Stimulated activated CD4-positive, alpha-beta T cell treated with anti-CD3 and anti-CD28 coated beads, Interleukin-12 subunit alpha, Interleukin-12 subunit beta, amount 100 ng/mL, for 4 hours (primary cell): ENCODE data around the gene ALDH3B1.

Experiments
- DNase-seq: peaks from one replicate; pipeline ENCODE4 v3.0.0-alpha.2; 2020

The ALDH3B1 gene

DNA sequence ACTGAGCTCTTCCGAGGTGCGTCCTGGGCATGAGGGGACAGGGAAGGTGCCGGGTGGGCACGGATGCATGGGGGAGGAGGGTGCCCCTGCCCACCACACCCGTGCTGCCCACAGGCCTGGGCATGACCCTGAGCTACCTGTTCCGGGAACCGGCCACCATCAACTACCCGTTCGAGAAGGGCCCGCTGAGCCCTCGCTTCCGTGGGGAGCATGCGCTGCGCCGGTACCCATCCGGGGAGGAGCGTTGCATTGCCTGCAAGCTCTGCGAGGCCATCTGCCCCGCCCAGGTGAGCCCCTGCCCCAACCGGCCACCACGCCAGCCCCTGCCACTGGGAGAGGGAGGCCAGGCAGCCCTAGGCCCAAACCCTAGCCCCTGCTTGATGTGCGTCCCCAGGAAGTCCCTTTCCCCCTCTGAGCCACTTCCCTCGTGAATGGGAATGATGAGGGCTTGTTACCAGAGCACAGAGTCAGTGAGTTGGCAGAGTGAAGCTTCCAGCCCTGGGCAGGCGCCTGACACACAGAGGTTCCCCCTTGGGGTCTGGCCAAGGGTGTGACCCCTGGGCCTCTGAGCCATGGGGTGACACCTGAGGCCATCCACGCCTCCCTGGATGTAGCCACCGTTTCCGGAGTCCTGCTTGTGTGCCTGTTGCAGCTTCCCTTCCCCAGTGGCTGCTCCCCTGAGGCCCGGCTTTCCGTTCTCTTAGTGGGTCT is 23.0 kb downstream of the ALDH3B1 start:
- no peak for DNase-seq

DNA sequence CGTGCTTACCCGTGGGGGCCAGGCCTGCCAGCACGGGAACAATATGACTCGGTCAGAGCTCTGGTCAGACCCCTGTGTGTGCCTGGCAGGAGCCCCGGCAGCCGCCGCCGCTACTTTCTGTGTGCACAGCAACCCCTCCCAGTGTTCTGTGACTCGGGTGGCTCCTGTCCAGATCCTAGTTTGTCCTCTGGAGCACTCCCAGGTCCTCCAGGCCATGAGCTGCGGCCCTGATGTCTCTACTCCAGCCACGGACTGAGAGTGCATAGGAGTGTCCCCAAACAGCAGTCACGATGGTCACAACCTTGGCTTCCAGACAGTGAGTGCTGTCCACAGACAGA is 23.6 kb downstream of the ALDH3B1 start:
- DNase-seq: no peak

DNA sequence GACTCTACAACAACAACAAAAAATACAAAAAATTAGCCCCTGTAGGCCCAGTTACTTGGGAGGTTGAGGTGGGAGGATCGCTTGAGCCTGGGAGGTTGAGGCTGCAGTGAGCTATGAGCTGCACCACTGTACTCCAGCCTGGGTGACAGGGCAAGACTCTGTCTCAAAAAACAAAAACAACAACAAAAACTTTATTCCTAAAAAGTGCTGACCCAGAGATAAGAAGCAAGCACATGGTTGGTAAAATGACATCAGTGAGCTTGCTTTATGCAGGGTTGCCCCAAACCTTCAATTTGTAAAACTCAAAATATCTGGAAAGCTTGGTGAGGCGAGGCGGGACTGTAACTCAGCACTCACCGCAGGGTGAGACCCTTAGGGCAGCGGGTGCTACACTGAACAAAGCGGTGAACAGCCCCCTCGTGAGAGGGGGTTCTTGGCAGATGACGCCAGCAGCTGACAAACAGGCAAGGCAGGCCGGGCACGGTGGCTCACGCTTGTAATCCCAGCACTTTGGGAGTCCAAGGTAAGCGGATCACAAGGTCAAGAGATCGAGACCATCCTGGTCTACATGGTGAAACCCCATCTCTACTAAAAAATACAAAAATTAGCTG is 25.2 kb downstream of the ALDH3B1 start:
- no peak for DNase-seq

DNA sequence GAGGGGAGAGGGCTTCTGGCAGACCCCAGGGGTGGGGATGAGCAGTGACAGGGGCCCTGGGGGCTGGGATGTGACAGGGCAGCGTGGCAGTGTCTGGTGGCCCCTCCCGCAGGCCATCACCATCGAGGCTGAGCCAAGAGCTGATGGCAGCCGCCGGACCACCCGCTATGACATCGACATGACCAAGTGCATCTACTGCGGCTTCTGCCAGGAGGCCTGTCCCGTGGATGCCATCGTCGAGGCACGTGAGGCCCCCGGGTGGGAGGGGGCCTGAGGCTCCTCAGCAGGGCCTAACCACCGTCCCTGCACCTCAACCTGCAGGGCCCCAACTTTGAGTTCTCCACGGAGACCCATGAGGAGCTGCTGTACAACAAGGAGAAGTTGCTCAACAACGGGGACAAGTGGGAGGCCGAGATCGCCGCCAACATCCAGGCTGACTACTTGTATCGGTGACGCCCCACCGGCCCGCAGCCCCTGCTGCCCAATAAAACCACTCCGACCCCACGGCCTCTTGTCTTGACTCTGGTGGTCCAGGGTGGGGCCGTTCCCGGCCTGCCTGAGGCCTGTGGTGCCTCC is 26.1 kb downstream of the ALDH3B1 start:
- no peak for DNase-seq

DNA sequence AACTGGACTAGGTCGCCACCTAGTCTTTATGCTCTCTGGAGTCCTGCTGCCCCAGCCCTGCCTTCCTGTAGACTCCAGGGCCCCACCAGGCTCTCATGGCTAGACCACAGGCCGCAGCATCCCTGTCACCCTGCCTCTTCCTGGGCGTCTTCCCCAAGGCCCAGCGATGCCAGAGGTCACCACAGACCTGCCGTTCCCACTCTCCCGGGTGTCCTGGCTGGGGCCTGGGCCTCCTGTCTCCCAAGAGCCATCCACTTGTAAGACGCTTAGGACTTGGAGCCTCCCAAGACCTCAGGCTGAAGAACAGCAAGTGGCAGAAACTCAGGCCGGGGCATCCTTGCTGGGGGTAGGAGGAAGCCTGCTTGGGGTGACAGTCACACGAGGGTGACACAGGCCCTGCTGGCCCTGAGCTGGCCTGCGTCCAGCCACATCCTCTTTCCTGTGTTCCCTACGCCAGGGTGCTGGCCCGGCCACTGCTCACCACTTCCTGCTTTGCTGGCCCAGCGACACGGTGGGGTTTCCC is 26.7 kb downstream of the ALDH3B1 start:
- no peak for DNase-seq

DNA sequence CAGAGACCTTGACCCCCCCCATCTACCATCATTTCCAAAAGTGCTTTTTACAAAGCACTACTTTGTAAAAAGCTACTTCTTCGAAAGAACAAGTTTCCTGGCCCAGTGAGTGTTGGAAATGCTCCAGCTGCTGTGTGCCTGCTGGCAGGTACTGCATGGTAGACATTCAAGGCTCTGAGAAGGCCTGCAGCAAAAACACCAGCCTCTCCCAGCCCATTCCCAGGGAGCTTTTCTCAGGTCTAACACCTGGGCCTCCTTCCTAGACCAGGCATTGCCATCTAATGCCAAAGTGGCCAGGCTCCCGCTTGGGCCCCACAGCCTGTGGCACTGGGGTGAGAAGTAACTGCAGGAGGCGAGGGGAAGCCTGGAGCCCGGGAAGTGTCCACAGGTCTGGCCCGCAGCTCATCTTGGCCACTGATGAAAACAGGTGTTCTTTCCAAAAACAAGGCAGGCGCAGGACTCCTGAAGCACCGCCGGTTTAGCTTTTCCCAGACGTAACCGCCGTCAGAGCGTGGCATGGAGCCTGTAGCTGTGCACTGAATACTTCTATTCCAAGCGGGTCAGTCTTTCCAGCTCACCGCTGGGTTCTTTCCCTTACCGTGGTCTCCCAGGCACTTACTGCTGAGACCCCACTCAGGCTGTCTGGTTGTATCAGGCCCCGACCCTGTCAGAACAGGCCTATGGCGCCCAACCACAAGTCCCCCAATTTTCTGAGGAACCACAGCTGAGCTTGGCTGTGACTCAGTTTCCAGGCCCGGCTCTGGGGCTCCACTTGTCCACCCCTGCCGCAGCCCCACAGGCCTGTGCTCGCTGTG is 27.5 kb downstream of the ALDH3B1 start:
- DNase-seq: no peak

DNA sequence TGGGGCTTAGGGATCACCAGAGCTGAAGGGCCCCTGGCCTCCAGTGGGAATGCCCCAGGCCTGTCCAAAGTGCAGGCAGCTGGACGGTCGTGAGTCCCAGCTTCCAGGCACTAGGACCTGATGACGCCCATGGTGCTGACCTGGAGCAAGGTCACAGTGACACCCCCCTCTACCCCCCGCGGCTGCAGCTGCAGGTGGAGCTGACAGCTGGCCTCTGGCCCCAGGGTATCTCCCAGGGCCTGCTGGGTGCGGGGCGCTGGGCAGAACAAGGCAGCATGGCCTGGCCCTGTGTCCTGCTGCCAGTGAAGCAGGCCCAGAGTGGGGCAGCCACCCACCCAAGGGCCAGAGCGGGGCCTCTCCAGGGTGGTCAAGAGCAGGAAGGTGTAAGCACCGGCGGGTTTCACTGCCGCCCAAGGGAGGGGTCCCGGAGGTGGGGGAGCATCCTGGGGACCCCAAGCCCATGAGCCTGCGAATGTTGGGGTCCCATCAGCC is 28.1 kb downstream of the ALDH3B1 start:
- DNase-seq: no peak

DNA sequence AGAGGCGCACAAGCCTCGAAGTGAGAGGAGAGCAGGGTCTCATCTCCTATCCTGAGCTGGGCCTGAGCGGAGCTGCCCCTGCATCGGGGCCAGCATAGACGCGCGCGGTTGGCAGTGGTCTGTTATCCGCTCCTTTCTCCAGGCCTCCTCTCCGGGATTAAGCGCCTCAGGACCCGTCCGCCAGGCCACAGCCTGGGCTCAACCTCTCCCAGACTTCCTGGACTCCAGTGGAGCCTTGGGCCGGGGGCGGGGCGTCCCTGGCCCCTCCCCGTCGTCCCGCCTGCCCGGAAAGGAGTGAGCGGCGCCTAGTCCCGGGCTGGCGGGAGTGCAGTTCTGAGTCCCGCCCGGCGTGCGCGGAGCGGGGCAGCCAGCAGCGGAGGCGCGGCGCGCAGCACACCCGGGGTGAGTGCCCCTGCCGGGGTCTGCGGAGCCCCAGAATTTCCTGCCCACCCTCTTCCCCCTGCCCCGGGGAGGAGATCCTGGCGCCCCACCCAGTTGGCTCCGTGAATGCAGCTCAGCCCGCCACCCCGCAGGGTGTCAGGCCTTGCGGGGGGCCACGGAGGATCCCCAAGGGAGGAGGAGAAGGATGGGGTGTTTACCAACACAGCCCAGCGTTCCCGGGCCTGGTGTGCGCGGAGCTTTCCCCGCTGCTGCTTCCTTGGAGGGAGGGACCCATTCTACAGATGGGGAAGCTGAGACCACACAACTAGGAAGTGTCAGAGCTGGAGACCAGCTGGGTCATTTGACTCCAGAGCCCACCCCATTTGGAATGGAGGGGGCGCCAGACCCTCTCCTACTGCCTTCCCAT is 28.8 kb downstream of the ALDH3B1 start, which contains the start of gene TCIRG1:
TCIRG1 (plus strand) TSS at position 308 of the 808 bp plus-strand sequence. CDS start 2,247 bp downstream, outside the sequence.
- peak; percentile 64 for DNase-seq

DNA sequence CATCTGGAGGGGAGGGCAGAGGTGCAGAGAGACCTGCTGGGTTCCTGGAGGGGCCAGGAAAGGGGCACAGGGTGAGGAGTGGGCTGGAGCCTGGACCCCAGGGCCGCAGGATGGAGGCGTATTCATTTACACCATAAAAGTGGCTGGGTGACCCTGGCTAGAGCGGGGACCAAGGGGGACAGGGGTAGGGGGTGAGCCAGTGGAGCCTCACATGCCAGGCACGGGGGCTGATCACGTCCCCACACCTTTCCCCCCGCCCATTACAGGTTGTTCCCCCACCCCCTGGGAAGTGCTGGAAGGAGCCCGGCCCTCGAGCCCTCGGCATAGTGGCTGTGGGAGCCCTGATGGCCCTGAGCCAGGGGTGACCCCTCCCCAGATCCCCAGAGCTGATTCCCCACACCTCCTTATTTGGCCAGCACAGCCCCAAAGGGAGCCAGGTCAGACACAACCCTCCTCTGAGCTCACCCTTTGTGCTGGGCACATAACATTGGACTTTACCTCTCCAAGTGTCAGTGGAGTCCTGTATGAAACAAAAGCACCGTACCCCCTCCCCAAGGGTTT is 29.5 kb downstream of the ALDH3B1 start:
- DNase-seq: no peak

DNA sequence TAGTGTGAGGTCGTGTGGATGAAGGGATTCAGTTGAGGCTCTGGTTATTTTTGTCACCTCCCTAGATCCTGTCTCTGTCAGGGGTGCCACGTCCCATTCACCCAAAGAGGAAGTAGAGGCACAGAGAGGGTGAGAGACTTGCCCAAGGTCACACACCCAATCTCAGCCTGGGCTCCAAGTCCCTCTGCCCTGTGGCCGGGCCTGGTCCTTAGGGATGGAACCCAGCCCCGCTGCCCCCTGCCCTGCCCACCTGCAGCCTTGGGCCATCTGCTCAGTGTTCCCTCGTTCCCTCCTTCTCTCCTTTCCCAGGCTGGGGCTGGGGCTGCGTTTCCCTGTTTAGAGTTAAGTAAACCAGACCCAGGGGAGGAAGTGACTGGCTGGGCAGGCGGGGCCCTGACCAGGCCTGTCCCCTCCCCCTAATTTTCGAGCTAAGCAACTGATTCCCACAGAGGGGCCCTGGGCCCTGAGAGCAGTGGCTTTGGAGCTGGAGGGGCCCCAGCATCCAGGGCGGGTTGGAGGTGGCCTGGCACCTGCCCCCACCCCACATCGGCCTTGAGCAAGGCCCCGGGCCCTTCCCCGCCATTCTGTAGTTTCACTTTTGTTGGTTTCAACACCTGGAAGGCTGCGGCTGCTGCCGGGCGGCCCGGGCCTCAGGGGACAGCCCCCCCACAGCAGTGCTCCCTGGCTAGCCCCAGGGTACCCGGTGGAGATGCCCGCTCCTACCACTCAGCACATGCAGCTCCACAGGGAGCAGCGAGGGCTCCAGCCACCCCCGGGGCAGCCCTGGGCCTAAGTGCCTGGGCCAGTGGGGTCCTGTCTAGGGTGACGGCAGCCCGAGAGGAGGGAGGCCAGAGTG is 30.2 kb downstream of the ALDH3B1 start:
- peak; percentile 38 for DNase-seq

DNA sequence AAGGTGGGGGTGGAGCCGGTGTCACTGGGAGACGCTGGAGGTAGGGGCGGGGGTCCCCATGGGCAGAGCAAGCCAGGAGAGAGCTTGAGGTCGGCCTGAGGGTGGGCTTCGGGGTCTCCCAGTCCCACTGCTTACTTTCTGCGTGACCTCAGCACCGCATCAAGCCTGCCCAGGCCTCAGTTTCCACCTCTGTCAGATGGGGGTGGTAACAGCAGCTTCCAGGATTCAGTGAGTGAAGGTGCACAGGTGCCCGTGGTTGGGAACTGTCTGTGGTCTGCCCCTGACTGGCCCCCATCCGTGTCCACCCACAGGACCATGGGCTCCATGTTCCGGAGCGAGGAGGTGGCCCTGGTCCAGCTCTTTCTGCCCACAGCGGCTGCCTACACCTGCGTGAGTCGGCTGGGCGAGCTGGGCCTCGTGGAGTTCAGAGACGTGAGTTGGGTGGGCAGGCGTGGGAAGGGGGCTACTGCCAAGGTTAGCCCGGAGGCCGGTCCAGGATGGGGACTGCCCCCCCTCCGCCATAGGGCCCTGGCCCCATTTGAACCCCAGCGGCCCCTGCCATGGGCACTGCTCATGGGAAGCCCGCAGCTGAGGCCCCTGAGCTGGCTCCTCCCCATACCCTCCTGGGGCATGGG is 30.9 kb downstream of the ALDH3B1 start:
- no peak for DNase-seq

DNA sequence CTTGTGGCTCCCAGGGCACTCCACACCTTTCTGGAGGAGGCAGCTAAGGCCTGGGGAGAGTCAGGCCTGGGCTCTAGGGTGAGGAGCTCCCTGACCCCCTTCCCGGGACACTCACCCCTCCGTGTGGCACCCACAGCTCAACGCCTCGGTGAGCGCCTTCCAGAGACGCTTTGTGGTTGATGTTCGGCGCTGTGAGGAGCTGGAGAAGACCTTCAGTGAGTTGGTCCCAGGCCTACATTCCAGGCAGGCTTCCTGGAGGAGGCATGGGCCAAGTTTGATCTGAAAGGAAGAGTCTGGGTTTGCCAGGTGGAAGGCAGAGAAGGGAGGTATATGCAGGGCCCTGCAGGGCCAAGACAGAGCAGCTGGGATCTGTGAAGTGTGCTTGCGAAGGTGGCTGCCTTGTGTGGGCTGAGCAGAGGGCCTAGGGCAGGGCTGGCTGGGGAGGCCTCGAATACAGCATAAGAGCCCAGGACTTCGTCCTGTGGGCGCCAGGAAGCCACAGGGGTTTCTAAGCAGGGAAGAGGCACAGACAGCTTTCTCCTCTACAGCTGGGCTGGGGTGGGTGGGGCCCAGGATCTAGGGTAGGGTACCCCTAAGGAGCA is 31.6 kb downstream of the ALDH3B1 start:
- no peak for DNase-seq

DNA sequence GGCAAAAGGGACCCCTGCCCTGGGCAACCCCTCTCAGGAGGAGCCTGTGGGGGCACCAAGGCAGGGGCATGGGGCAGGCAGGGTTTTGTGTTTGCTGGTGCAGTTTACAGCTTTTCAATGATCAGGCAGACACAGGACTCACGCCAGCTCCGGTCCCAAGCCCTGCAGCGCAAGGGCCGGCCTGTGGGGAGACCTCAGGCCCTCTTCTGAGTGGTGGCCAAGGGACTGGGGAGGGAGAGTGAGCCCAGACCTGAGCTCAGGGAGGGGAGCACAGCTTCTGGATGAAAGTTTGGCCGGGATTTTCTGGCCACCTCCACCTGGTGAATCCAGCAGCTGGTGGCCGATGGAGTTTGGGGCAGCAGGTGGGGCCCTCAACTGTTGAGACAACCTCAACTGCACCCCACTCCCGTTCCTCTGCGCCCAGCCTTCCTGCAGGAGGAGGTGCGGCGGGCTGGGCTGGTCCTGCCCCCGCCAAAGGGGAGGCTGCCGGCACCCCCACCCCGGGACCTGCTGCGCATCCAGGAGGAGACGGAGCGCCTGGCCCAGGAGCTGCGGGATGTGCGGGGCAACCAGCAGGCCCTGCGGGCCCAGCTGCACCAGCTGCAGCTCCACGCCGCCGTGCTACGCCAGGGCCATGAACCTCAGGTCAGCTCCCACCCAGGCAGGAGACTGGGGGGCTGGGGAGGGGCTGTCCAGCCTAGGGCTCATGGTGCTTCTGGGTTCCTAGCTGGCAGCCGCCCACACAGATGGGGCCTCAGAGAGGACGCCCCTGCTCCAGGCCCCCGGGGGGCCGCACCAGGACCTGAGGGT is 32.3 kb downstream of the ALDH3B1 start:
- no peak for DNase-seq

DNA sequence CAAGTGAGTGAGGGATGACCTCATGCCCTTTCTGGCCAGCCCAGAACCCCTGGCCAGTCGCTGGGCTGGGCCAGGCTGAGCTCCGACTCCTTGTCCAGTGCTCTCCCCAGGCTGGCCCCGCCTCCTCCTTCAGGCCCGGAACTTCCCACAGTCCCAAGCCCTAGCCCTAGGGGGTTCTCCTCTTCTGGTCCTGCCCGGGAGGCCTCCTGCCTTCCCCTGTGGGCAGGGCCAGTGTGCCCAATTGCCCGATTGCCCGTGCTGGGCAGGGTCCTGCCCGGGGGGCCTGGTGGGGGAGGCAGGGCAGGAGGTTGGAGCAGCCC is 32.9 kb downstream of the ALDH3B1 start:
- DNase-seq: no peak

DNA sequence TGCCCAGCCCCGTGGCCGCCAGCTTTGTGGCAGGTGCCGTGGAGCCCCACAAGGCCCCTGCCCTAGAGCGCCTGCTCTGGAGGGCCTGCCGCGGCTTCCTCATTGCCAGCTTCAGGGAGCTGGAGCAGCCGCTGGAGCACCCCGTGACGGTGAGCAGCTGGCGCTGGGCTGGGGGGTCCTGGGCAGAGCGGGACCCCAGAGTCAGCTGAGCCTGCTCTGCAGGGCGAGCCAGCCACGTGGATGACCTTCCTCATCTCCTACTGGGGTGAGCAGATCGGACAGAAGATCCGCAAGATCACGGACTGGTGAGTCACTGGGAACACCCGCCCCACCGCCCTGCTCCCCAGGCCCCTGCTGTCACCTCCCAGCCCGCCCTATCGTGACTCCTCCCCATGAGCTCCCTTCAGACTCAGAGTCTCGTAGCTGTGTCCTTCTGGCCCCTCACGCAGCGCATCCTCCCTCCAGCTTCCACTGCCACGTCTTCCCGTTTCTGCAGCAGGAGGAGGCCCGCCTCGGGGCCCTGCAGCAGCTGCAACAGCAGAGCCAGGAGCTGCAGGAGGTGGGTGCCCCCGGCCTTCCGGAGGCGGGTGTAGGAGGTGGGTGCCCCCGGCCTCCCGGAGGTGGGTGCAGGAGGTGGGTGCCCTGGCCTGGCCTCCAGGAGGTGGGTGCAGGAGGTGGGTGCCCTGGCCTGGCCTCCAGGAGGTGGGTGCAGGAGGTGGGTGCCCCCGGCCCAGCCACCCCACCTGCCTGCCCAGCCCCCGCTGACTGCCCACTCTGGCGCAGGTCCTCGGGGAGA is 33.4 kb downstream of the ALDH3B1 start:
- no peak for DNase-seq

DNA sequence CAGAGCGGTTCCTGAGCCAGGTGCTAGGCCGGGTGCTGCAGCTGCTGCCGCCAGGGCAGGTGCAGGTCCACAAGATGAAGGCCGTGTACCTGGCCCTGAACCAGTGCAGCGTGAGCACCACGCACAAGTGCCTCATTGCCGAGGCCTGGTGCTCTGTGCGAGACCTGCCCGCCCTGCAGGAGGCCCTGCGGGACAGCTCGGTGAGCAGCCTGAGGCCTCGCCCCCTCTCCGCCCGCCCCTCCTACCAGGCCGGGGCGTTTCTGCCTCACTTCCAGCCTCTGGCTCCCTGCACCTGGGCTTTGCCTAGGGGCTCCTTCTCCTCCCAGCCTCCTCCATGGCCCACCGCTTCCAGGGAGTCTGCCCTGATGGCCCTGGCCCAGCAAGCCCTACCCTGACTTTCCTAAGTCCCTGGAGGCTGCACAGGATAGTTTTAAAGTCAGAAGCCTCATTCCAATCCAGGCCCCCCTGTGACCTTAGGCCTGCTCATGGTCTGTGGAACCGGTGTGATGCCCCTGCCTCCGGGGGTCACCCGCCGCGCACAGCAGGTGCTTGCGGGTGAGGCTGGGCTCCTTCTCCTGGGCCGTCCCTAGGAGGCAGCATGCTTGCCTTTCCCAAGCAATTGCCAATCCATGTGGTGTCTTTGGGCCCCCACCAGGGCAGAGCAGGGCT is 34.2 kb downstream of the ALDH3B1 start:
- no peak for DNase-seq

DNA sequence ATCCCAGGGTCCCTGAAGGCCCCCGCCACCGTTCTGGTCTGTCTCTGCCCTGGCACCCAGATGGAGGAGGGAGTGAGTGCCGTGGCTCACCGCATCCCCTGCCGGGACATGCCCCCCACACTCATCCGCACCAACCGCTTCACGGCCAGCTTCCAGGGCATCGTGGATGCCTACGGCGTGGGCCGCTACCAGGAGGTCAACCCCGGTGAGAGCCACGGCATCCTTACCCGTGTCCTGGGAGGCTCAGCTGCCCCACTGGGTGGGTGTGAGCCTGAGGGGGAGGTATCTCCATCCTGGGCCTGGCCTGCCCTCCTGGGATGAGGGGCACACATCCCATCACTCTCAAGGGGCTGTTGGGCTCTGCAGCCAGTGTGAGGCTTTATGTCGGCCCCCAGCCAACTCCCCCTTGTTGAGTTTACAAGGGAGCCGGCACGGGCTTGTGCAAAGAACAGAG is 34.8 kb downstream of the ALDH3B1 start:
- no peak for DNase-seq
